Measurements from ENCODE around the gene UST. TPM values are rescaled to one million over a fixed set of nuclear protein-coding genes. Genes with fewer than 3 reads are reported as not detected.

Gene UST
- polyA plus RNA-seq, 1 donor from 2014 or later, result 7.5 TPM

DNA sequence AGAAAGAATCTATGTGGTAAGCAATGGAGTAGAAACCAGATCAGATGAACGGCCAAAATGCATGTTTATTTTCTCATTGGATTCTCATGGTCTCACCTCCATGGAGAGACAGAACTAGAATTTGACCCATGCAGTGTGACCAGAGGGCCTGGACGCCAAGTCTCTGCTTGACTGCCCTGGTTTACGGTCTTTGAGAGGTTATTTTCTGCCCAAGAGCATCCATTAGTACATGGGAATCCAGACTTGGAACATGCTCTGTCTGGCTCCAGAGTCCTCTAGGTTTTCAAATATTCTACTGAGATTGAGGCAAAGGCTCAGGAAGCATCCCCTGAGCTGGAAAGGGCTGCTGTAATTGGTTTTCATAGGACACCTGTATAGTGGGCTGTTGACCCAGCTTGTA is 45.5 kb upstream of the UST start:
- Histone ChIP-seq H3K79me2 (replicated peaks; ENCODE audit: insufficient read depth, low read length) (no peaks in the 10 kb centered on the region), H3K9ac (ENCODE audit: low read length) (no peak overlapping the region), H3K4me2 (ENCODE audit: low read length) (no peak overlapping the region), H3K4me3 (ENCODE audit: low read length) (no peak overlapping the region), H3K9me2 (ENCODE audit: insufficient read depth, low read length) (no peaks in the 10 kb centered on the region), H3K27me3 (ENCODE audit: insufficient read depth, low read depth, low read length) (no peaks in the 10 kb centered on the region), H3K36me3 (ENCODE audit: insufficient read depth, low read length) (no peaks in the 10 kb centered on the region), H3K27ac (ENCODE audit: low read length) (no peak overlapping the region), H3K9me3 (ENCODE audit: low read length) (no peaks in the 10 kb centered on the region), H4K20me1 (ENCODE audit: insufficient read depth) (no peaks in the 10 kb centered on the region), H2AFZ (ENCODE audit: low read depth, low read length) (no peak overlapping the region), H3F3A (ENCODE audit: insufficient read depth, low read length, poor library complexity, severe bottlenecking) (no peaks in the 10 kb centered on the region)
- TF ChIP-seq MXI1 (conservative IDR thresholded peaks at IDR 0.05; ENCODE audit: poor library complexity, severe bottlenecking), result no peak
- no peak for TF ChIP-seq POLR2AphosphoS5 (IDR thresholded peaks at IDR 0.05)
- TF ChIP-seq, protein P1, sequence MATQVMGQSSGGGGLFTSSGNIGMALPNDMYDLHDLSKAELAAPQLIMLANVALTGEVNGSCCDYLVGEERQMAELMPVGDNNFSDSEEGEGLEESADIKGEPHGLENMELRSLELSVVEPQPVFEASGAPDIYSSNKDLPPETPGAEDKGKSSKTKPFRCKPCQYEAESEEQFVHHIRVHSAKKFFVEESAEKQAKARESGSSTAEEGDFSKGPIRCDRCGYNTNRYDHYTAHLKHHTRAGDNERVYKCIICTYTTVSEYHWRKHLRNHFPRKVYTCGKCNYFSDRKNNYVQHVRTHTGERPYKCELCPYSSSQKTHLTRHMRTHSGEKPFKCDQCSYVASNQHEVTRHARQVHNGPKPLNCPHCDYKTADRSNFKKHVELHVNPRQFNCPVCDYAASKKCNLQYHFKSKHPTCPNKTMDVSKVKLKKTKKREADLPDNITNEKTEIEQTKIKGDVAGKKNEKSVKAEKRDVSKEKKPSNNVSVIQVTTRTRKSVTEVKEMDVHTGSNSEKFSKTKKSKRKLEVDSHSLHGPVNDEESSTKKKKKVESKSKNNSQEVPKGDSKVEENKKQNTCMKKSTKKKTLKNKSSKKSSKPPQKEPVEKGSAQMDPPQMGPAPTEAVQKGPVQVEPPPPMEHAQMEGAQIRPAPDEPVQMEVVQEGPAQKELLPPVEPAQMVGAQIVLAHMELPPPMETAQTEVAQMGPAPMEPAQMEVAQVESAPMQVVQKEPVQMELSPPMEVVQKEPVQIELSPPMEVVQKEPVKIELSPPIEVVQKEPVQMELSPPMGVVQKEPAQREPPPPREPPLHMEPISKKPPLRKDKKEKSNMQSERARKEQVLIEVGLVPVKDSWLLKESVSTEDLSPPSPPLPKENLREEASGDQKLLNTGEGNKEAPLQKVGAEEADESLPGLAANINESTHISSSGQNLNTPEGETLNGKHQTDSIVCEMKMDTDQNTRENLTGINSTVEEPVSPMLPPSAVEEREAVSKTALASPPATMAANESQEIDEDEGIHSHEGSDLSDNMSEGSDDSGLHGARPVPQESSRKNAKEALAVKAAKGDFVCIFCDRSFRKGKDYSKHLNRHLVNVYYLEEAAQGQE (IDR thresholded peaks at IDR 0.05; ENCODE audit: borderline replicate concordance), result no peak
- TF ChIP-seq, protein P2, sequence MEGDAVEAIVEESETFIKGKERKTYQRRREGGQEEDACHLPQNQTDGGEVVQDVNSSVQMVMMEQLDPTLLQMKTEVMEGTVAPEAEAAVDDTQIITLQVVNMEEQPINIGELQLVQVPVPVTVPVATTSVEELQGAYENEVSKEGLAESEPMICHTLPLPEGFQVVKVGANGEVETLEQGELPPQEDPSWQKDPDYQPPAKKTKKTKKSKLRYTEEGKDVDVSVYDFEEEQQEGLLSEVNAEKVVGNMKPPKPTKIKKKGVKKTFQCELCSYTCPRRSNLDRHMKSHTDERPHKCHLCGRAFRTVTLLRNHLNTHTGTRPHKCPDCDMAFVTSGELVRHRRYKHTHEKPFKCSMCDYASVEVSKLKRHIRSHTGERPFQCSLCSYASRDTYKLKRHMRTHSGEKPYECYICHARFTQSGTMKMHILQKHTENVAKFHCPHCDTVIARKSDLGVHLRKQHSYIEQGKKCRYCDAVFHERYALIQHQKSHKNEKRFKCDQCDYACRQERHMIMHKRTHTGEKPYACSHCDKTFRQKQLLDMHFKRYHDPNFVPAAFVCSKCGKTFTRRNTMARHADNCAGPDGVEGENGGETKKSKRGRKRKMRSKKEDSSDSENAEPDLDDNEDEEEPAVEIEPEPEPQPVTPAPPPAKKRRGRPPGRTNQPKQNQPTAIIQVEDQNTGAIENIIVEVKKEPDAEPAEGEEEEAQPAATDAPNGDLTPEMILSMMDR (IDR thresholded peaks at IDR 0.05; ENCODE audit: poor library complexity, severe bottlenecking), result no peak
- no peak for TF ChIP-seq EP300 (conservative IDR thresholded peaks at IDR 0.05; ENCODE audit: poor library complexity, severe bottlenecking)
- TF ChIP-seq TAF1 (IDR thresholded peaks at IDR 0.05; ENCODE audit: low read depth), result no peak
- no peak for TF ChIP-seq EZH2 (IDR thresholded peaks at IDR 0.05; ENCODE audit: borderline replicate concordance, insufficient read depth, low read length, poor library complexity, severe bottlenecking)
- no peak for TF ChIP-seq SMC3 (conservative IDR thresholded peaks at IDR 0.05; ENCODE audit: poor library complexity)
- TF ChIP-seq RAD21 (conservative IDR thresholded peaks at IDR 0.05), result no peak

DNA sequence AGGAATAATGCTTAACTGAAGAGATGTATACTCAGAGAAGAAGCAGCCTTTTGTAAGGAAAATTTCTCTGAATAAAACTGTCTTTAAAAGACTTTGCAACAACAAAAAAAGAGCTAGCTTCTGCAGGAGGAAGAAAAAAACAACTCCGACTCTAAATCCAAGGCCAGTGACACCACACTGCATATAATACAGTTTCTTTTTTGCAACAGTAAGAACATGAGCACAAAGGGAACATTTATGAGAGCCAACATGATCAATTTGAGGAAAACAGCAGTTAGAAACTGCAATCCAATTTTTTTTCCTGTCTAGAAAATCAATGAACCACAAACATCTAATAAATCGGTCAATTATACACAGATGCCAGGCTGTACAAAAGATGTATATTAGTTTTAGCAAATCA is 42.9 kb upstream of the UST start:
- Histone ChIP-seq H3K79me2 (replicated peaks; ENCODE audit: insufficient read depth, low read length) (no peaks in the 10 kb centered on the region), H3K4me3 (ENCODE audit: low read length) (no peak overlapping the region), H3K9me3 (ENCODE audit: low read length) (no peaks in the 10 kb centered on the region), H3K27ac (ENCODE audit: low read length) (no peak overlapping the region), H3K9ac (ENCODE audit: low read length) (no peak overlapping the region), H3F3A (ENCODE audit: insufficient read depth, low read length, poor library complexity, severe bottlenecking) (no peaks in the 10 kb centered on the region), H4K20me1 (ENCODE audit: insufficient read depth) (no peaks in the 10 kb centered on the region), H3K27me3 (ENCODE audit: insufficient read depth, low read depth, low read length) (no peaks in the 10 kb centered on the region), H3K9me2 (ENCODE audit: insufficient read depth, low read length) (no peaks in the 10 kb centered on the region), H2AFZ (ENCODE audit: low read depth, low read length) (no peak overlapping the region), H3K4me2 (ENCODE audit: low read length) (no peak overlapping the region), H3K36me3 (ENCODE audit: insufficient read depth, low read length) (no peaks in the 10 kb centered on the region)
- TF ChIP-seq RAD21 (conservative IDR thresholded peaks at IDR 0.05) (no peak), SMC3 (conservative IDR thresholded peaks at IDR 0.05; ENCODE audit: poor library complexity) (no peak), EP300 (conservative IDR thresholded peaks at IDR 0.05; ENCODE audit: poor library complexity, severe bottlenecking) (no peak), MXI1 (conservative IDR thresholded peaks at IDR 0.05; ENCODE audit: poor library complexity, severe bottlenecking) (no peak), EZH2 (IDR thresholded peaks at IDR 0.05; ENCODE audit: borderline replicate concordance, insufficient read depth, low read length, poor library complexity, severe bottlenecking) (no peak), TAF1 (IDR thresholded peaks at IDR 0.05; ENCODE audit: low read depth) (no peak), POLR2AphosphoS5 (IDR thresholded peaks at IDR 0.05) (no peak)
- TF ChIP-seq, protein P1 (IDR thresholded peaks at IDR 0.05; ENCODE audit: borderline replicate concordance), result no peak
- TF ChIP-seq, protein P2 (IDR thresholded peaks at IDR 0.05; ENCODE audit: poor library complexity, severe bottlenecking), result no peak
